Spleen (tissue), 11 donors: ENCODE data around the gene HSPB8. TPM values are rescaled to one million over a fixed set of nuclear protein-coding genes. Genes with fewer than 3 reads are reported as not detected.

Source experiments
- DNase-seq: peaks from one replicate; pipeline ENCODE4 v3.0.0-alpha.2; 2020
- H3K27ac ChIP-seq, 8 donors: fragments of 200-600 bp; sonication (generic) in 7 of 8; 1 replicate in 4 of 8; 2 replicates in 4 of 8; pipeline versions ENCODE4 v1.5.0 to v1.8.0; 2016 to 2021; ENCODE audit warnings: inconsistent platforms in 4 of 8, mild to moderate bottlenecking in 4 of 8, moderate library complexity in 1 of 8
- H3K27me3 ChIP-seq, 7 donors: fragments of 200-600 bp; sonication (generic) in 6 of 7; replicated peaks in 1 of 7; 1 replicate in 4 of 7; 2 replicates in 3 of 7; pipeline versions ENCODE4 v1.5.0 to v1.8.0; 2016 to 2021; ENCODE audit warnings: inconsistent platforms in 3 of 7, mild to moderate bottlenecking in 1 of 7
- H3K36me3 ChIP-seq, 6 donors: fragments of 200-600 bp; sonication (generic) in 5 of 6; 1 replicate in 4 of 6; 2 replicates in 2 of 6; pipeline versions ENCODE4 v1.5.0 to v1.8.0; 2016 to 2021; ENCODE audit warnings: inconsistent platforms in 2 of 6
- H3K4me1 ChIP-seq, 6 donors: fragments of 200-600 bp; sonication (generic) in 5 of 6; 1 replicate in 3 of 6; 2 replicates in 3 of 6; pipeline versions ENCODE4 v1.5.0 to v1.8.0; 2016 to 2021; ENCODE audit warnings: inconsistent platforms in 3 of 6
- H3K4me3 ChIP-seq, 8 donors: fragments of 200-600 bp; sonication (generic) in 7 of 8; 1 replicate in 4 of 8; 2 replicates in 4 of 8; pipeline versions ENCODE4 v1.5.0 to v1.8.0; 2016 to 2021; ENCODE audit warnings: inconsistent platforms in 4 of 8, mild to moderate bottlenecking in 4 of 8, moderate library complexity in 2 of 8
- H3K9me3 ChIP-seq, 8 donors: fragments of 200-600 bp; sonication (generic) in 7 of 8; 1 replicate in 4 of 8; 2 replicates in 4 of 8; pipeline versions ENCODE4 v1.5.0 to v1.8.0; 2016 to 2021; ENCODE audit warnings: inconsistent platforms in 4 of 8
- POLR2A ChIP-seq, 3 donors: fragments of 450-650 bp; IDR thresholded peaks; one replicate each; pipeline ENCODE4 v1.5.1; 2017; ENCODE audit warnings: antibody characterized with exemption in 3 of 3, mild to moderate bottlenecking in 1 of 3
- POLR2AphosphoS5 ChIP-seq, 3 donors: sonication (generic); formaldehyde crosslinking; IDR thresholded peaks; one replicate each; pipeline ENCODE4 v1.5.1; 2017; ENCODE audit warnings: antibody characterized with exemption in 3 of 3
- WGBS, 5 donors: extraction: QIAGEN DNeasy Blood & Tissue Kit in 3 of 5; methylation state at CpG; one replicate each; pipeline versions ENCODE4 v1.1.5 to v1.1.7; 2013 to 2018; 5-methylcytosine and 5-hydroxymethylcytosine counted together
- intact Hi-C: fragments of 100-400 bp; cut with DNase I; formaldehyde crosslinking; loops from one replicate; pipeline ENCODE4 v1.15.0; 2023; ENCODE audit warnings: low total_unique reads
- polyA plus RNA-seq, 3 donors: library from polyadenylated mRNA; stranded (reverse); fragments of 200-250 nt; gene quantifications; one replicate each; pipeline ENCODE4 v1.2.1, GENCODE V29; 2013
- total RNA-seq, 7 donors: library from RNA; depleted of rRNA in 3 of 7; stranded (reverse); fragments of >200 nt in 3 of 7; fragmentation: NEBNext Ultra II Directional in 4 of 7; extraction: Animal tissue kit (Norgen Biotek cat#: 25700) in 4 of 7; gene quantifications; one replicate each; pipeline versions ENCODE4 v1.1.0 to v1.2.1, GENCODE V29; 2016 to 2021
- TF ChIP-seq, protein P1 (sequence below), 11 experiments: fragments of 200-600 bp in 7 of 11; fragments of 450-650 bp in 4 of 11; sonication (generic) in 4 of 11; IDR thresholded peaks in 8 of 11; conservative IDR thresholded peaks in 3 of 11; 1 replicate in 7 of 11; 2 replicates in 4 of 11; pipeline versions ENCODE4 v1.4.0 to v1.8.0; 2016 to 2021; ENCODE audit warnings: antibody characterized with exemption in 11 of 11, inconsistent platforms in 4 of 11, mild to moderate bottlenecking in 1 of 11
- donor health status: healthy with polysubstance abuse.
- donor health status: DM: no; HTN: no; CAD: no; lungs with moderate emphysema.
- donor health status: DM: no; HTN: no; CAD: no.
- donor health status: Bipolar disorder and iron deficiency.
- donor health status: healthy.
- donor health status: DM: no; HTN: no; CAD: no.
- donor health status: DM: yes; HTN: yes; CAD: no.

Gene HSPB8
- total and polyA plus RNA-seq, 10 donors, result 14.1 to 109 (median 50.0) TPM

DNA sequence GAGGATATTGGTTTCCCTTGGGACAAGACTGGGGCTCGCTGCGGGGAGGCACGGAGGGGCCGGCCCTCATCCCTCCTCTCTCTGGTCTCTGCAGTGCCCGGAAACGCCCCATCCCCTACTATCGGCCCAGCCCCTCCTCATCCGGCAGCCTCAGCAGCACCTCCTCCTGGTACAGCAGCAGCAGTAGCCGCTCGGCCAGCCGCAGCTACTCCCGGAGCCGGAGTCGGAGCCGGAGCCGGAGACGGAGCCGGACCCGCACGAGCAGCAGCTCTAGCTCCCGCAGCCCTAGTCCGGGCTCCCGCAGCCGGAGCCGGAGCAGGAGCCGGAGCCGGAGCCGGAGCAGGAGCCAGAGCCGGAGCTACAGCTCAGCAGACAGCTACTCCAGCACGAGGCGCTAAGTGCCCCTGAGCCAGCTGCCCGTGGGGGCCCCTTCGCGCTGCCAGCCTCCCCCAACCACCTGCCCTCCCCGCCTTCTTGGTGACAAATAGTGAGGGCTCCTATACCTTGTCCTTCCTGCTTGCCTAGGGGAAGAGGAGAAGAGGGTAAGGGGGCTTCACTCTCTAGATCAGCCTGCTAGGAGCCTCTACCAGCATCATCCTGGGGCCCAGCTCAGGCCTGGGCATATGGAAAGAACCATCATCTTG lies 22.2 kb upstream of the HSPB8 start:
- H3K27me3 ChIP-seq, result peaks cover 0 to 16% (median 0%) of the 10 kb centered on the region in 7 donors
- DNase-seq, result peak; percentile 71
- peaks cover 0 to 25% (median 4%) of the 10 kb centered on the region in 8 donors for H3K9me3 ChIP-seq
- 76 to 94% (median 81%) methylated on average over 10 to 35 of the region's 35 CpGs for WGBS, 5 donors
- H3K4me3 ChIP-seq, result no peak overlapping the region
- no peak for TF ChIP-seq POLR2AphosphoS5 (IDR thresholded peaks at IDR 0.05)
- TF ChIP-seq, protein P1, sequence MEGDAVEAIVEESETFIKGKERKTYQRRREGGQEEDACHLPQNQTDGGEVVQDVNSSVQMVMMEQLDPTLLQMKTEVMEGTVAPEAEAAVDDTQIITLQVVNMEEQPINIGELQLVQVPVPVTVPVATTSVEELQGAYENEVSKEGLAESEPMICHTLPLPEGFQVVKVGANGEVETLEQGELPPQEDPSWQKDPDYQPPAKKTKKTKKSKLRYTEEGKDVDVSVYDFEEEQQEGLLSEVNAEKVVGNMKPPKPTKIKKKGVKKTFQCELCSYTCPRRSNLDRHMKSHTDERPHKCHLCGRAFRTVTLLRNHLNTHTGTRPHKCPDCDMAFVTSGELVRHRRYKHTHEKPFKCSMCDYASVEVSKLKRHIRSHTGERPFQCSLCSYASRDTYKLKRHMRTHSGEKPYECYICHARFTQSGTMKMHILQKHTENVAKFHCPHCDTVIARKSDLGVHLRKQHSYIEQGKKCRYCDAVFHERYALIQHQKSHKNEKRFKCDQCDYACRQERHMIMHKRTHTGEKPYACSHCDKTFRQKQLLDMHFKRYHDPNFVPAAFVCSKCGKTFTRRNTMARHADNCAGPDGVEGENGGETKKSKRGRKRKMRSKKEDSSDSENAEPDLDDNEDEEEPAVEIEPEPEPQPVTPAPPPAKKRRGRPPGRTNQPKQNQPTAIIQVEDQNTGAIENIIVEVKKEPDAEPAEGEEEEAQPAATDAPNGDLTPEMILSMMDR (IDR thresholded peaks at IDR 0.05 in 8 of 11, conservative IDR thresholded peaks at IDR 0.05 in 3 of 11), result no peak
- no peak for TF ChIP-seq POLR2A (IDR thresholded peaks at IDR 0.05)
- H3K36me3 ChIP-seq, result no peaks in the 10 kb centered on the region
- intact Hi-C loops, result no loop called here
- H3K4me1 ChIP-seq, result no peaks in the 10 kb centered on the region
- no peak overlapping the region for H3K27ac ChIP-seq

DNA sequence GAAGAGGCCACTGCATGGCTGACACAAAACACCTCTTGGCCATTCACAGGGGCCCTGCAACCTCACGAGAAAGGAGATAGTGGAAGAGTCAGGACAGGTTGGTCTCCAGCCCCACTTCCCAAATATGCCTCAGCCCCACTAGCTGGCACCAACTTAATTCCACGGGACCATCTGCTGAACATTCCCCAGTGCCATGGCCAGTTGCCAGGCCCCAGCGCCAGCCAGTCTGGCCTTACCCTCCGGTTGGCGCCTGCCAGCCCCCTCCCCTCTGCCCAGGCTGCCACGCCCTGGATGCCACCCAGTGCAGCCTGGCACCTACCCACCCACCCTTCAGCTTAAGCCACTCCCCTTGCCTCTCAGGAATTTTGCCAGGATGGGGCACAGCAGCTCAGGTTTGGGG lies 21.2 kb upstream of the HSPB8 start:
- Histone ChIP-seq H3K27ac (no peak overlapping the region), H3K4me3 (no peak overlapping the region), H3K9me3 (peaks cover 0 to 17% (median 0%) of the 10 kb centered on the region in 8 donors)

DNA sequence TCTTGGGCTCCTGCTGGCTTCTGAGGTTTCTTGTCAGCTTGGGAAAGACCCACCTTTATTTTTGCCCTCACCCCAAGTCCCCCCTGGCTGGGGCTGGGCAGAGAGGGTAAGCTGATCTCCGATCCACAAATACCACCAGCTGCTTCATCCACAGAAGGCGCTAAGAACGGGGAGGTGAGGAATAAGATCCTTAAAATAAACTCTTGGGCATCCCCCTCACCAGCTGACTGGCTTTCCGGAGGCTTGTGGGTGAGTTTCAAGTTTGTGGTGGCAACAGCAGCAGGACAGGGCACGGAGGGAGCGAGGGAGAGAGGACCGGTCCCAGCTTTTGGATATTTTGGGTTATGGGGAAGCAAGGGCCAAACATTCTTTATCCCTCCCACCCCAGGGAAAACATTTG lies 20.8 kb upstream of the HSPB8 start:
- no peak for DNase-seq
- H3K4me1 ChIP-seq, result no peaks in the 10 kb centered on the region
- H3K4me3 ChIP-seq, result no peak overlapping the region
- intact Hi-C loops, result no loop called here
- H3K36me3 ChIP-seq, result no peaks in the 10 kb centered on the region
- TF ChIP-seq POLR2AphosphoS5 (IDR thresholded peaks at IDR 0.05) (no peak), POLR2A (IDR thresholded peaks at IDR 0.05) (no peak)
- TF ChIP-seq, protein P1 (IDR thresholded peaks at IDR 0.05 in 8 of 11, conservative IDR thresholded peaks at IDR 0.05 in 3 of 11), result no peak
- H3K27ac ChIP-seq, result no peak overlapping the region
- peaks cover 0 to 16% (median 0%) of the 10 kb centered on the region in 8 donors for H3K9me3 ChIP-seq
- peaks cover 0 to 16% (median 0%) of the 10 kb centered on the region in 7 donors for H3K27me3 ChIP-seq
- WGBS, 5 donors, result 85 to 96% (median 93%) methylated on average over 7 of the region's 7 CpGs

More for the DNA sequence above, 21.2 kb upstream of the HSPB8 start:
- Histone ChIP-seq H3K36me3 (no peaks in the 10 kb centered on the region), H3K4me1 (no peaks in the 10 kb centered on the region), H3K27me3 (peaks cover 0 to 16% (median 0%) of the 10 kb centered on the region in 7 donors)
- intact Hi-C loops, result no loop called here
- TF ChIP-seq, protein P1 (IDR thresholded peaks at IDR 0.05 in 8 of 11, conservative IDR thresholded peaks at IDR 0.05 in 3 of 11), result no peak
- TF ChIP-seq POLR2A (IDR thresholded peaks at IDR 0.05) (no peak), POLR2AphosphoS5 (IDR thresholded peaks at IDR 0.05) (no peak)
- peak; percentile 68 for DNase-seq
- 75 to 96% (median 91%) methylated on average over 1 to 6 of the region's 6 CpGs for WGBS, 5 donors

DNA sequence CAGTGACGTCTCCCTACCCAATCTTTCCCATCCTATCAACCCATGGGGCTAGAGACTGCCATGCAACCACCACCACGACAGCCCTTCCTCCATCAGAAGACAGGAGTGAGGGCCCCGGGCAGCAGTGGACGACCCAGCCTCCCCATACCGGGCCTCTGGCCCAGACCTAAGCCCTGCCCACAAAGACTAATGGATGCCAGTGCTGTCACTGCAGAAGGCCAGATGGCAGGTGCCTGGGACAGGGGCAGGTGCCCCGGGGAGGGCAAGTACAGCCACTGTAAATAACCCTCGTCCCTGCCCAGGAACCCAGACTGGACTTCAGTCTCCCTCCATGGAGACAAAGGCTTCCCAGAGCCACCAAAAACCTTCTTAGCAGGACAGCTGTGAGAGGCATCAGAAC lies 20.3 kb upstream of the HSPB8 start:
- no peak overlapping the region for H3K4me3 ChIP-seq

More for the DNA sequence above, 20.3 kb upstream of the HSPB8 start:
- no peak overlapping the region for H3K27ac ChIP-seq
- intact Hi-C loops, result no loop called here
- no peak for DNase-seq
- H3K36me3 ChIP-seq, result no peaks in the 10 kb centered on the region
- H3K4me1 ChIP-seq, result no peaks in the 10 kb centered on the region
- H3K9me3 ChIP-seq, result peaks cover 0 to 12% (median 0%) of the 10 kb centered on the region in 8 donors
- 79 to 90% (median 83%) methylated on average over 6 to 7 of the region's 7 CpGs for WGBS, 5 donors
- TF ChIP-seq, protein P1 (IDR thresholded peaks at IDR 0.05 in 8 of 11, conservative IDR thresholded peaks at IDR 0.05 in 3 of 11), result no peak
- no peak for TF ChIP-seq POLR2AphosphoS5 (IDR thresholded peaks at IDR 0.05)
- no peak for TF ChIP-seq POLR2A (IDR thresholded peaks at IDR 0.05)
- H3K27me3 ChIP-seq, result peaks cover 0 to 12% (median 0%) of the 10 kb centered on the region in 7 donors
